HG03575 (cell line): Measurements from ENCODE around the gene TGFB2.

Source experiments
- ATAC-seq: cut with Tn5 transposase; IDR thresholded peaks from one replicate; pipeline ENCODE4 v1.9.1; 2021; ENCODE audit not compliant: unreplicated experiment, insufficient number of reproducible peaks, low FRiP score; ENCODE audit errors: extremely low read depth

Gene TGFB2

DNA sequence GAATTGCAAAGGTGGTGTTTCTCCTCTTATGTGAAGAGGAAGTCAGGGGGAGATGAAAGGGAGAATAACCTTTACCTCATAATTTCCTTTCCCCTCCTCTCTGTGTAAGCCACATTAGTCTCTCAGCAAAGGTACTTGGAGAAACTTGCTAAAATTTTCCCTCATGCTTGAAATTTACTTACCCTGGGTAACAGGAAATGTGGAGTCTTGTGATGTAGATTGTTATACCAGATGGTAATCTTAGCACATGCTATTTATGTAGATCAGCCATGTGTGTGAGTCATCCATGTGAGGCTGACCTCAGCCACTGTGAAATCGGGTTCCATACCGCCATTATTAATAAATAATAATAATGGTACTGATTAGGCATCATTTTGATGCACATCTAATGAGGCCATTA, 128.4 kb downstream of the TGFB2 start:
- peak; percentile 52 for ATAC-seq

DNA sequence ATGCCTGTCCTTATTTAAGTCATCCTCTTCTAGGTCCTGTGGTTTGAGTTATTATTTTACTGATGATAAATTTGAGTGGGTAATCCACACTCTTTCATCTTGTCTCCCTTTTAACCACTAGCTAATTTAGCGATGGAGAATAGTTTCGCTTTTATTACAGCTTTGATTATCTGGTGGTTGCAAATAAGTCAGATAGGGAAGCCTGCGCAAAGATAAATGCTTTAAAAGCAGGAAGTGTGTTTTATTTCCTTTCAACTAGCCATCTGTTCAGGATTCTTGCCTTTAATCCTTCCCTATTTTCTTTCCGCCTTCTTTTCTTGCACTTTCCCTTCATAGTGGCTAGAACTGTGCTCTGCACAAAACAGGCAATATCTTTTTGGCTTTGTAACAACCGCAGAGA, 129.0 kb downstream of the TGFB2 start:
- ATAC-seq: no peak

DNA sequence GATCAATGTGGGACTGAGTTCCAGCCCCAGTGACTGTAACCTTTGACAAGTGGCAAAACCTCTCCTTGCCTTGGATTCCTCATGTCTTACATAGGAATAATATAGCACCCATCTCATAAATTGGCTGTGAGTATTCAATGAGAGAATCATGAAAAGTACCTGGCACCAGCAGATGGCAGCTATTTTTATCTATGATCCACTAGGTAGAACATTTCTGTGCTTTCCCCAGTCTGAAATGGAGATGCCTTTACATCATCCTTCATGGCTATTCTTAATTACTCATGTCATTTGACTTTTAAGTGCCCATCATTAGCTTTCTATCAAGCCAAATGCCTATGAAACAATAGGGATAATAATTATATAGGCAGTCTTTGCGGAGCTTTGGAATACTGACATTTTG, 130.1 kb downstream of the TGFB2 start:
- ATAC-seq: no peak

DNA sequence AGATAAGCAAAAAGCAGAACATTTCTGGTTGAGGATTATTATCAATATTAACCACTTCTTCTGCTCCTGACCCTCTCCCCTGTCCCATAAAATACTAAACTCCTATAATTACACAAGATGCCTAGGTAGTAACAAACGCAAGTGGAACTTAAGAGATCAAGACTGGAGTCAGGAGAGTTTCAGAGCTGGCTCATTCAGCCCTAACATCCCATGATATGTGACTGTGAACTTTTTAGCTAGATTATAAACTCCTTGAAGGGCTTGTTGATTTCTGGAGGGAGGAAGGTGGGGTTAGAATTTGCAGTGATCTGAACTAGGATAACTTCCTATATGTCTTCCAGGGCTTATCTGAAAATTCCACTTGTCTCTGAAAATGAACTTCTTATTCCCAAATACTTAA, 130.6 kb downstream of the TGFB2 start:
- ATAC-seq: no peak

DNA sequence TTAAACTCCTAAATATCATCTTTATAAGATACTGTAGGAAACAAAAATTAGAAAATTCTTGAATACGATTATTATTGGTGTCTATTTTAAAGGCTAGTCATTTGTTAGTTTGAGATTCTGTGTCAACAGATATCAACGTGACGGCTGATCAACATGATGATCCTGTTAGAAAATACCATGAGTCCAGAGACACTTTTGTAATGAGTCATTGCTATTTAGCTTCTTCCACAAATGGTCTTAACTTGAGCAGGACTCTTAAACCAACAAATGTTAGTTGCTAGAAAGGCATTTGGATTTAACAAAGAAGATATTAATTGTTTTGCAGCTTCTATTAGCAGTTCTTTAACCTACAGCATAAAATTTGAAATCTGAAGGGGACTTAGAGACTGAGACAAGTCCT, 131.2 kb downstream of the TGFB2 start:
- no peak for ATAC-seq

DNA sequence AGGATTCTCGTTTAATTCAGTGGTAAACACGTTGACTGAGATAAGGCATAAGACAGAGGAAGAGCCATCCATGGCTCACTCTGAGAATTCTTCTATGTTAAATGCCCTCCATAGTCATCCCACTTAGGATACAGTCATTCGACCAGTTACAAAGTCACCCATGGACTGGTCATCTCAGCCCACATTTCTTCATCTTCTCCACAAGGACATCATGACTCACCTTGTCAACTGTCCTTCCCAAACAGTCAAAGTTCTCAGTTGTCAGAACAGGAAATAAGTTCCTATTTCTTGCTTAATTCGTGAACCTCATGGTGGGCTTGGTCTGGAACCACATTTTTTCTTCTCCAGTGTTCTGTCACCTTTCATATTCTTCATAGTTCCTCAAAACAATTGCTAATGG, 133.2 kb downstream of the TGFB2 start:
- no peak for ATAC-seq

DNA sequence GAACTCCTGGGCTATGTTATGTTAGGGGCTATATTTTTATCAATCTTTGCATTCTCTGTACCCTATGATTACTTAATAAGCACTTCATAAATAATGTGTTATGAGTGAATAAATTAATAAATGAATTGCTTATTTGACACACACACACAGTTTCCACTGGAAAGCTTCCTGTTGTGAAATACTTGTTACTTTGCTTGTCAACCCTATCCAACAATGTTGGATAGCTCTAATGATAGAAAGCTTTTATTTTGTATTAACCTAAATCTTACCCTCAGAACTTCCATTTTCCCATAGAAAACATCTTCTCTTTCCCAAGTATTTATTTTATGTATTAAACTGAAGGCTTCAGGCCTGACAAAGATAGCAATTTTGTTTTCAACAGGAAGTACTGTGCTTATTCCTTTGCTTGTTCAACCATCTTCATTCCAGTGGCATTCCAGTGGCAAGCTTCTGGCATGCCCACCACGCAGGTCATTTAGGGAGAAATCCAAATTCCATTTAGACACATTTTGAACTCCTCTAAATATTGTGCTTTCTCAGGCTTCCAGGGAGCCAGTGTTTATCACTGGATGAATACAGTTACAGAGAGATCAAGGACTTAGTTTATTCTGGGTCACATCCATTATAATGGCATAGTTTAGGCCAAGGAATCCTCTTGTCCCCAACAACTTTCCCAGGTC, 134.4 kb downstream of the TGFB2 start:
- ATAC-seq: no peak

DNA sequence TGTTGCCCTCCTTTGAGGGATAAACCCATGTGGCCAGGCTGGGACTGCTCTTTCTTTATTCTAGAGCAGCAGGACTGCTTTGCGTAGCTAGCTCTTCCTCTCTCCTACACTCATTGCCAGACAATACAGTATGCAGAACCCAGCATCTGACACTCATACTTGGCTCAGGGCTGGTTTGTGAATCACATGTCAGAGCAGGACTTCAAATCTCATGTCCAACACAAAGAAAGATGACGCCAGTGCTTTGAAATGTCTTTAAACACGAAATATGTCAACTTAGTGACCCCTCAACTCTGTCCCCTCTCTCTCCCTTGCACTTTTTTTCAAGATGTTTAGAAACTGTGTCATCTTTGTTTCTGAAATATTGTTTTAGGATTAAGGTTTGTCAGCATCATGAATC, 135.0 kb downstream of the TGFB2 start:
- no peak for ATAC-seq

DNA sequence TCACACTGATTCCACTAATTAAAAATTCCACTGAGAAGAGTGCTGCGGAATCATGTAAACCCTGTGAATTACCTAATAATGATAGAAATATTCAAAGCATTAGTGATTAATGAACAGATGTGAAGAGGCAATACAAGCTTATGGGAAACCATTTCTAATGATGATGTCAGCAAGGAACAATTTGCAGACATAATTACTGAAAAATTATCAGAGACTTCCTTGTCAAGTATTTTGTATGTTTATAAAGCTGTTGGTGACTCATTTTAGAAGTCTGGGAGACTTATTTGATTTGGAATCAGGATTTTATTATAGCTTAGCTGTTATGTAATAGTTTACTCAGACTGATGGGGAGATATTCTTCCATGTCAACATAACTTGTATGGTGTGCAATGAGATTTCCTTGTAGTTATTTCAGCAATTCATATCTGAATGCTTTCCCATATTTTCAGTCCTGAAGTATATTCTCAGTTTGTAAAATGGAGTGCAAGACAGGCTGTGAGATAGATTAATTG, 135.5 kb downstream of the TGFB2 start:
- no peak for ATAC-seq

DNA sequence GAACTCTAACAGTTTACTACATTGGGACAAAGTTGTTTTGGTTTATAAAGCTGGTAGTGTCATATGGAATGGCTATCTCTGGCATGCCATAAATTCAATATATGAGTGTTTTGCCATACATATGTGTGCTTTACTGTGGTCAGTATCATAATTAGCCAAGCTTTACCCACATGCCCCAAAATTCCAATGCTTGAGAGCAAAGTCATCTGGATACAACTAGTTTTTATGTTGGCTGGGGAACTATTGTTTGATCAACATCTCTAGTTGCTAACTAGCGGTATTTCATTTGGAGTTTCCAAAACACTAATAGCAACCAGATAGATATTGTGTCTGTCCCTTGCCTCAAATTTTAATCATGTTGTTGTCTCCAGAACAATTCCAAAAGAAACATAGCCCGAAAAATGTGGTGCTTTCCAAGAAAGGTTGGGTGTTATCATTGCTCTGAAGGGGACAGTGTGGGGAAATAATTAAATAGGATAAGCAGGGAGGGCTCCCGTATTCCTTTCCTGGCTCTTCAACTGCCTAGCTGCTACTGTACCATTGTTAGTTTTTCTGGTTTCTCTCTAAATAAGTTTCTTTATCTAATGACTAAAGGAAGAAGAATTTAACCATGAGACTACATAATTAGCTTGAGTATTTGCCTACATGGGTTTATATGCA, 136.1 kb downstream of the TGFB2 start:
- no peak for ATAC-seq

DNA sequence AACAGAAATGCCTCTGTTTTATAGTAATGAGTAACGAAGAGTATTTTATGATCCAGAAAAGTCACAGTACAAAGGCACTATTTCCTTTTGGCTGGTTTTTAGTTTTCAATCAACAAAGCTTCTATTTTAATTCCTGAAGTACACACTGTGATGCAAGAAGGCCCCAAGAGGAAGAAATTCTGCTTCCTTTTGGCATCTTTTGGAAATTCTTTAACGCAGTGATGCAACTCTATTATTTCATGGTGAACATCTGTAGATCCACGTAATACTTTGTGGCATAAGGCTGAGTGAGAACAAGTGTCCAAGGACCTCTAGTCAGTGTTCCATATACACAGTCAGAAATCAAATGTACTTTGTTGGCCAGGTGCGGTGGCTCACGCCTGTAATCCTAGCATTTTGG, 137.5 kb downstream of the TGFB2 start:
- ATAC-seq: no peak

DNA sequence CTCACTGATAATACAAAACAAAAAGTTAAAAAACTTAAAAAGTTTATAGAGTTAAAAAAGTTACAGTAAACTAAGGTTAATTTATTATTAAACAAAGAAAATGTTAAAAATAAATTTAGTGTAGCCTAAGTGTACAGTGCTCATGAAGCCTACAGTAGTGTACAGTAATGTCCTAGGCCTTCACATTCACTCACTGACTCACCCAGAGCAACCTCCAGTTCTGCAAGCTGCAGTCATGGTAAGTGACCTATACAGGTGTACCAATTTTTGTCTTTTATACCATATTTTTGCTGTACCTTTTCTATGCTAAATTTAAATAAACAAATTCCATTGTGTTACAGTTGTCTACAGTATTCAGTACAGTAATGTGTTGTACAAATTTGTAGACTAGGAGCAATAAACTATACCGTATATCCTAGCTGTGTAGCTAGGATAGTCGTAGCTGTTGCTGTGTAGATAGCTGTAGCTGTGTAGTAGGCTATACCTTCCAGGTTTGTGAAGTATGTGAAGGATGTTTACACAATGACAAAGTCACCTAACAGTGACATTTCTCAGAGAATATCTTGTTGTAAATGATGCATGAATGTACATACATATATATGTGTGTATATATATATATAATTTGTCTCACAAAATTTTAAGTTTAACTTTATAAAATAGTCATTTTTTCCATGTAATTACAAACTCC, 140.2 kb downstream of the TGFB2 start:
- ATAC-seq: no peak

DNA sequence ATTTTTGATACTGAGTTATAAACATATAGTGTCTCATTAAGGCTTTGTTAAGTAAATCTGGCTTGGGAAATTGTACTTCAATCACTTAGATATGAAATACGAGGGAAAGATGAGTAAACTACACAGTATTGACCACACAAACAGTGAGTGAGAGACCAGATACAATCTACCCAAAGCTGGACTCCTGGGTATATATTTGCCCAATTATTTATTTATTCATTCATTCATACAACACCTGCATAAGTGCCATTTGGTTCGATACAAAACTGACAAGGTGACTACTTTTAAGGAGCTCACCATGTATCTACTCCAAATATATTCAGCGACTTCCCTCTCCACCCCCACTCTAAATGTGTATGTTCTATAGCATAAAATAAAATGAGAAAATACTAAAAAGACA, 143.4 kb downstream of the TGFB2 start:
- no peak for ATAC-seq

DNA sequence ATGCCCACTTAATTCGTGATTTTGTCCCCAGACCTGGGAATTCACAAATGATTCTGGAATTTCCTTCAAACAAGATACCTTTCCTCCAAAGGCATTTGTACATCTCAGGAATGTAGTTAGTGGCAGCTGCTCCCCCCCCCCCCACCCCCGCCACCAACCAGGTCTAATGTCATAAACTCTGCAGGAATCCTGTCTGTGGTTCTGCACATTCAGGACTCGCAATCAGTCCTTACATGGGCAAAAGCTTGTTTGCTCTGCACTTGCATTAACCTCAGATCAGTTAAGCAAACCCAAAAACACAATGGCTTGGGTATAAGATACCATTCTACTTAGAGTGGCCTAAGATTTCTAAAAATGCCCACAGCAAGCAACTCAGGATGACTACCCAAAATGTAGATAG, 143.8 kb downstream of the TGFB2 start:
- ATAC-seq: no peak

DNA sequence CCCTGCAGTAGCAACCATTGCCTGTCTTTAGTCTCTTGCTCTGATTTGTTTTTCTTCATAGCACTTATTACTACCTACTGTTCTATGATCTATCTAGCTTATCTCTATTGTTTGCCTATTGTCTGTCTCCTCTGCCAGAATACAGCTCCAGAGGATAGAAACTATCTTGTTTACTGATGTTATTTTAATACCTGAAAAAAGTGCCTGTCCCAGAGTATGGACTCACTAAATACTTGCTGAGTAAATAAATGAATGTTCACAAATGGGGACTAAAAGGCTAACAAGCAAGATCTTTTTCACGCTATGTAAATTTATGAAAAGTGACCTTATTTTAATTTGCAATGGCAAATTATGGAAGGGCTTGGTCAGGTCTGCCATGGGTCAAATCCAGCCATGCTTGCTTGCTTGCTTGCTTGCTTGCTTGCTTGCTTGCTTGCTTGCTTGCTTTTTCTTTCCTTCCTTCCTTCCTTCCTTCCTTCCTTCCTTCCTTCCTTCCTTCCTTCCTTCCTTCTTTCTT, 145.3 kb downstream of the TGFB2 start:
- no peak for ATAC-seq

DNA sequence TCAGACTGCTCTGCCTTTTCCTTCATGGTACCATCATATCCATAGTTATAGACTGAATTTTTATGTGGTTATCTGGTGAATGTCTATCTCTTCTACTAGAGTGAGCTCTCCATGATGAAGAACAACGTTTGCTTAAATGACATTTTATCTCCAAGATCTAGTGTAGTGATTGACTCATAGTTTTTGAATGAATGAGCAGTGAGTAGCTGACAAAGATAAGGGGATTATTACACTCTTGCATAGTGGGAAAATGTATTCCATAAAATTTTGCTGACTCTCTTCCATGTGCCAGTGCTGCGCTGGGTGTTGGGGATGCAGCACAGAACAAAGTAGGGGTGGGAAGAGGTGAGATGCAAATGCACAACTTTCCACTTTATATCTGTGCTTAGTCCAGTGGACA, 147.7 kb downstream of the TGFB2 start:
- no peak for ATAC-seq

DNA sequence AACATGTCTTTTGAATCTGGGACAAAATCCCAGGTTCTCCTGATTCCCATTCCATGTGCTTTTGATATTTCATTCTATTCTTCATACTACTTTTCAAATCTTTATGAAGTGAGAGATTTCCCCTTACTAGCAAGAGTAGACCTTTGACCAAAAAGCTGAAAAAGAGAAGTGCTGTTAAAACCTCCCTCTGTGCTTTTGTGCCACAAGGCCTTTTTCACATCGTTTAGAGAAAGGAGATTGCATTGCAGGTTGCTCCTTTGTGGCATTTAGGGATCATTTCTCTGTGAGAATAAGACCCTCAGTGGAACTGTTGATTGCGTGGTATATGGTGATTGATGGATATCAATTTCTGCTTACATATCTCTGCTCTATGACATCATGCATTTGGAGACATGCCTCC, 148.8 kb downstream of the TGFB2 start:
- ATAC-seq: no peak
